LNCaP clone FGC (cell line): ENCODE measurements around the gene TADA1.

Experiments used
- DNase-seq: peaks from one replicate; pipeline ENCODE4 v3.0.0-alpha.2; 2011; ENCODE audit warnings: low read depth
- H3K4me3 ChIP-seq: 2 replicates; pipeline ENCODE4 v1.5.1; 2011; ENCODE audit warnings: mild to moderate bottlenecking, low read depth, low read length, control low read depth
- TF ChIP-seq, protein P1 (sequence below): IDR thresholded peaks from 2 replicates; pipeline ENCODE4 v1.5.1; 2012; ENCODE audit warnings: mild to moderate bottlenecking; ENCODE audit not compliant: control insufficient read depth, insufficient read depth; ENCODE audit errors: extremely low read depth

Gene TADA1

DNA sequence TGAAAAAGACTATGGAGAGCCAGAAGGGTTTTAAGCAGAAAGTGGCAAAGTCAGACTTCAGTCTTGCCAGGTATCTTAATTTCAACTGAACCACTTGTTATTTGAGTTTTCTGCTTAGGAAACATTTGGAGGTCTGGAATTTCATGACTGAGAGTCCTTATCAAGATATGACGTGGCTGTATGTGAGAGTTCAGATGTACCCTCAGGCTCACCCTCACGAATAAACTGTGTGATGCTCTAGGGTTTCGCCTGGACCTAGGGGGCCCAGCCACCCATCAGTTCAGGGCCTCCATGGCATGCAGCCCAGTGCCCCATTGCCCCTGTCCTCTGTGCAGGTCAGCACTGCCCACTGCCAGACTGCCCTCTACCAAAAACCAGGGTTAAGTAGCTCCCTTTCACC lies 30.6 kb upstream of the TADA1 start:
- no peak for DNase-seq
- TF ChIP-seq, protein P1, sequence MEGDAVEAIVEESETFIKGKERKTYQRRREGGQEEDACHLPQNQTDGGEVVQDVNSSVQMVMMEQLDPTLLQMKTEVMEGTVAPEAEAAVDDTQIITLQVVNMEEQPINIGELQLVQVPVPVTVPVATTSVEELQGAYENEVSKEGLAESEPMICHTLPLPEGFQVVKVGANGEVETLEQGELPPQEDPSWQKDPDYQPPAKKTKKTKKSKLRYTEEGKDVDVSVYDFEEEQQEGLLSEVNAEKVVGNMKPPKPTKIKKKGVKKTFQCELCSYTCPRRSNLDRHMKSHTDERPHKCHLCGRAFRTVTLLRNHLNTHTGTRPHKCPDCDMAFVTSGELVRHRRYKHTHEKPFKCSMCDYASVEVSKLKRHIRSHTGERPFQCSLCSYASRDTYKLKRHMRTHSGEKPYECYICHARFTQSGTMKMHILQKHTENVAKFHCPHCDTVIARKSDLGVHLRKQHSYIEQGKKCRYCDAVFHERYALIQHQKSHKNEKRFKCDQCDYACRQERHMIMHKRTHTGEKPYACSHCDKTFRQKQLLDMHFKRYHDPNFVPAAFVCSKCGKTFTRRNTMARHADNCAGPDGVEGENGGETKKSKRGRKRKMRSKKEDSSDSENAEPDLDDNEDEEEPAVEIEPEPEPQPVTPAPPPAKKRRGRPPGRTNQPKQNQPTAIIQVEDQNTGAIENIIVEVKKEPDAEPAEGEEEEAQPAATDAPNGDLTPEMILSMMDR = no peak
- H3K4me3 ChIP-seq = no peak overlapping the region

DNA sequence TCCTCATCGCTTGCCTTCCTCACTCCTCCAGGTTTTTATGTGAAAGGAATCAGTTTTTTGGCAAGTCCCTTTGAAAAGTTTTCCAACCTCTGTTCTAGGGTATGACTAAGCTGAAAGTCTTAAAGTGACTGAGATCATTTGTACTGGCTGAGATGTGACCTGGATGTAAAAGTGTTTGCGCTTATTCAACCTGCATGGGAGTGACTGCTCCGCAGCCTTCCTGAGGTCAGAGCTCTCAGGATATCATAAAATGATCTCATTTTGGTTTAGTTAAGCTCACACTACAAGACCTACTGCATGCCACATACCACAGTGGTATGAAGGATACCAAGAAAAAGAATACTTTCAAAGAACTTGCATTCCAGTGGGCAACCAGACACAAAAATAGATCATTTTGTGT lies 29.8 kb upstream of the TADA1 start:
- no peak overlapping the region for H3K4me3 ChIP-seq
- no peak for DNase-seq
- TF ChIP-seq, protein P1 = no peak

- no peak overlapping the region for H3K4me3 ChIP-seq
- TF ChIP-seq, protein P1 = no peak
- DNase-seq = no peak
Observed at GRCh38 chr1:166905136-166905535, 29.1 kb upstream of the TADA1 start.

- DNase-seq = no peak
- H3K4me3 ChIP-seq = no peak overlapping the region
- TF ChIP-seq, protein P1 = no peak
Observed at GRCh38 chr1:166903232-166903631, 27.2 kb upstream of the TADA1 start.

DNA sequence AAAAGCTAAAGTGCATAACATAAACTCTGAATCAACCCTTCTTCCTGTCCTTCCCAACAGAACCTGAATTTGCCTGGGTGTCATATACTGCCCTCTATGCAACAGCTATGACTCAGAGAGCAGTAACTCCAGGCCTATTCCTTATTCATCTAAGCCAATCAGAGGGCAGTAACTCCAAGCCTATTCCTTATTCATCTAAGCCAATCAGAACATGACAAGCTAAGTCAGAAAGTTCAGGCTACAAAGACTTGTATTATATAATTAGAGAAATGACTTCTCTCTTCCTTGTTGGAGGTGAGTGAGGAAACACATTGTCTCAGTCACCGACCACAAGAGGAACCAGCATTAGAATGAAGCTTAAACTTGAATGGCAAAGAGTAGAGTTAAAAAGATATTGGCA lies 26.2 kb upstream of the TADA1 start:
- TF ChIP-seq, protein P1 = 0 out of 2 replicates have a peak, but pooled peaks have one; percentile 6
- H3K4me3 ChIP-seq = no peak overlapping the region
- no peak for DNase-seq

GRCh38 chr1:166900987-166901386 lies 24.9 kb upstream of the TADA1 start:
- no peak overlapping the region for H3K4me3 ChIP-seq
- TF ChIP-seq, protein P1 = no peak
- no peak for DNase-seq

- no peak overlapping the region for H3K4me3 ChIP-seq
- DNase-seq = no peak
- TF ChIP-seq, protein P1 = no peak
Observed at GRCh38 chr1:166899769-166900168, 23.7 kb upstream of the TADA1 start.
